Gastroesophageal sphincter (tissue), 3 donors: Measurements from ENCODE around the gene TNFRSF17.

Experiments used
- POLR2A ChIP-seq, 2 donors: fragments of 450-650 bp; IDR thresholded peaks; one replicate each; pipeline ENCODE4 v1.6.1; 2017; ENCODE audit warnings: antibody characterized with exemption in 2 of 2, mild to moderate bottlenecking in 2 of 2, moderate library complexity in 1 of 2
- POLR2AphosphoS5 ChIP-seq: sonication (generic); formaldehyde crosslinking; IDR thresholded peaks from one replicate; pipeline ENCODE4 v1.6.1; 2017; ENCODE audit warnings: antibody characterized with exemption
- TF ChIP-seq, protein P1 (sequence below), 4 experiments: fragments of 200-600 bp in 2 of 4; fragments of 450-650 bp in 2 of 4; sonication (generic) in 1 of 4; IDR thresholded peaks; one replicate each; pipeline ENCODE4 v1.5.1; 2017 to 2019; ENCODE audit warnings: antibody characterized with exemption in 4 of 4, mild to moderate bottlenecking in 2 of 4, moderate library complexity in 2 of 4

DNA sequence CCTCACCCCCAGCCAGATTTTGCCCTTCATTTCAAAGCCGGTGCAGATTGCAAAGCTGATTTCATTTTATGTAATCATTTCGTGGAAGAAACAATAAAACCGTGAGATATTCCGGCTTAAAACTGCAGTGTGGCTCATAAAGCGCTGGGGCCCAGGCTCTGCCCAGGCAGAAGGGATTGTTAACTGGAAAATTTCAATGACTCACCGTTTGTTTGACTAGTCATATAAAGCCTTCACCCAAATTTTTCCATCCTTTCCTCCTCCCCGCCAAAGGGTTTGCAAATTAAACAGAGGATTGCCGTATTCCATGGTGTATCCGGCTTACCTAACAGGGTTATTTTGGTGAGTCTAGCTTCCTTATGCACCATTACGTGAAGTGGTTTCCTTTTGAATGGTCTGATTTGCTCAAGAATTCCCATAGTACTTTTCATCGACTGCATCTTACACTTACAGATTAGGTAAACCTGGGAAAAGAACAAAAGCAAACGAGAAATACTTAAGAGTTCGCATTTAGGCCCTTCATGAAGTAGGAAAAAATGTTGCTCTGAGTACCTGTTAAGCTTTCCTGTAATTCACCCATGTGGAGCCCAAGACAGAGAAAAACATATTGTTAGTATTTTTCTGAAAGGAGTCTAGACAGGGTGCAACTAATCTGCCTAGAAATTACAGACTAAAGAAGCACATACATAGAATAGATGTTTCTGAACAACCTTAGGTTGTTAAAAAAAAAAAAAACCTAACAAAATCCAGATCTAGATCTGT, 48.3 kb upstream of the TNFRSF17 start:
- TF ChIP-seq POLR2AphosphoS5 (no peak), POLR2A (IDR thresholded peaks at IDR 0.05) (no peak)
- TF ChIP-seq, protein P1, sequence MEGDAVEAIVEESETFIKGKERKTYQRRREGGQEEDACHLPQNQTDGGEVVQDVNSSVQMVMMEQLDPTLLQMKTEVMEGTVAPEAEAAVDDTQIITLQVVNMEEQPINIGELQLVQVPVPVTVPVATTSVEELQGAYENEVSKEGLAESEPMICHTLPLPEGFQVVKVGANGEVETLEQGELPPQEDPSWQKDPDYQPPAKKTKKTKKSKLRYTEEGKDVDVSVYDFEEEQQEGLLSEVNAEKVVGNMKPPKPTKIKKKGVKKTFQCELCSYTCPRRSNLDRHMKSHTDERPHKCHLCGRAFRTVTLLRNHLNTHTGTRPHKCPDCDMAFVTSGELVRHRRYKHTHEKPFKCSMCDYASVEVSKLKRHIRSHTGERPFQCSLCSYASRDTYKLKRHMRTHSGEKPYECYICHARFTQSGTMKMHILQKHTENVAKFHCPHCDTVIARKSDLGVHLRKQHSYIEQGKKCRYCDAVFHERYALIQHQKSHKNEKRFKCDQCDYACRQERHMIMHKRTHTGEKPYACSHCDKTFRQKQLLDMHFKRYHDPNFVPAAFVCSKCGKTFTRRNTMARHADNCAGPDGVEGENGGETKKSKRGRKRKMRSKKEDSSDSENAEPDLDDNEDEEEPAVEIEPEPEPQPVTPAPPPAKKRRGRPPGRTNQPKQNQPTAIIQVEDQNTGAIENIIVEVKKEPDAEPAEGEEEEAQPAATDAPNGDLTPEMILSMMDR (IDR thresholded peaks at IDR 0.05): no peak
